Astrocyte (in vitro differentiated cells and primary cell): Measurements from ENCODE around the gene ABCA10.

Source experiments
- CTCF ChIP-seq: IDR thresholded peaks from 2 replicates; pipeline ENCODE4 v1.5.1; 2011; ENCODE audit warnings: low read depth, mild to moderate bottlenecking, inconsistent platforms, low read length, moderate library complexity; ENCODE audit not compliant: insufficient read depth
- EZH2 ChIP-seq: IDR thresholded peaks from 2 replicates; pipeline ENCODE4 v1.6.1; 2012; ENCODE audit warnings: mild to moderate bottlenecking, low read length, inconsistent platforms; ENCODE audit not compliant: insufficient read depth

- TF ChIP-seq CTCF (no peak), EZH2 (no peak)
Observed at GRCh38 chr17:69154267-69154666, 74.4 kb downstream of the ABCA10 start.
